Measurements from ENCODE around the gene CD300E.
"Not testable (repeated sequence)": the region's sequence is repeated elsewhere in the genome, so short reads cannot be mapped to it uniquely, and the experiment has no call there.

Gene CD300E, protein sequence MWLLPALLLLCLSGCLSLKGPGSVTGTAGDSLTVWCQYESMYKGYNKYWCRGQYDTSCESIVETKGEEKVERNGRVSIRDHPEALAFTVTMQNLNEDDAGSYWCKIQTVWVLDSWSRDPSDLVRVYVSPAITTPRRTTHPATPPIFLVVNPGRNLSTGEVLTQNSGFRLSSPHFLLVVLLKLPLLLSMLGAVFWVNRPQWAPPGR

DNA sequence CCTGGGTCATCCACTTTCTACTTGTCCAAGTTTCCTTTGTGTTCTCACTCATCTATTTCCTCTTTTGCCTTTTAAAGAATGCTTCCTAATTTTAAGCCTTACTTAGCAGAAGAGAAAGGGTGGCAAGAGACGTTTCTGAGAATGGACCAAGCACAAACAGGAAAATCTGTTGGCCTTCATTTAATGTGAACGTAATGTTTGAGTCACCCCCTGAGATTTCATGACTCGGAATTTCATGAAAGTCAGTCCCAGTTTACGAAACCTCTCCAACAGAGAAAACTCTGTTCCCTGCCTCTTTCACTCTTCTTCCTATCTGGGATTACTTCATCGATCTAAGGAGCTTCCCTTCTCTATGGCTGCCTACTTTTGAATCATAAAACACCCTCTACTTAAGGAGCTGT is at the start of gene CD300E:
CD300E (minus strand) TSS at position 46 of the 401 bp plus-strand sequence. CDS start 117 bp downstream, outside the sequence.
- no peak for DNase-seq

GRCh38 chr17:74671031-74671771 is 47.7 kb upstream of the CD300E start:
- peak; percentile 72 for DNase-seq

GRCh38 chr17:74670329-74670728 is 46.8 kb upstream of the CD300E start:
- DNase-seq, result no peak

DNA sequence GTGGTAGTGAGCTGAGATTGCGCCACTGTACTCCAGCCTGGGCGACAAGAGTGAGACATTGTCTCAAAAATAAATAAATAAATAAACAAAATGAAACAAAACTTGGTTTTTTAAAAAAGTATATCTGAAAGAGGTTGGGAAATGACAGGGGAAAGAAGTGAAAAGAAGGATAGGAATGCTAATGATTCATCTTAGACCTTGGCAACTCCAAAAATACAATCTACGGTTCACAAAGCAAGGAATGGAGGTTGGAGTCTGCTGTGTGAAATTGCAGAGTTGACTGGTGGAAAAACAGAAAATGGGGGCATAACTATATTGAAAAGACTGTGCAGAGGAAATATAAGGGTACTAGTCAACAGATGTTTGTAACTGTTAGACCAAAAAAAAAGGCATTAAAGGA is 40.0 kb upstream of the CD300E start:
- DNase-seq, result no peak

- DNase-seq, result no peak
Observed at GRCh38 chr17:74659889-74660288, 36.4 kb upstream of the CD300E start.

DNA sequence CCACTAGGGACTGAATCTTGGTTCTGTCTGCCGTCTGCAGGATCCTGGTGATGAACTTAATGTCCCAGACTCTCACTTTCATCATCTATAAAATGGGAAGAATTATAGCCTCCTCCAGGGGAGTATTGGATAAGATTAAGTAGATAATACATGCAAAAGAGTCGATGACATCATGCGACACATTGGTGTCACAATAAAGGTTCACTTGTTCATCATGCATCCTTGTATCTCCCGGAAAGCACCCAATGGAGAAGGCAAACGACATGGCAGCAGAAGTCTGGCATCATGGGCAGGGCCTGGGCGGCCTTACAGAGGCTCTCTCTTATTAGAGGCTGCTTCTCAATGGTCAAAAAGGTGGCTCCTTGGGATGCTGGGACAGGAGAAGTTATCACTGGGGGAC is 35.1 kb upstream of the CD300E start:
- DNase-seq, result no peak

DNA sequence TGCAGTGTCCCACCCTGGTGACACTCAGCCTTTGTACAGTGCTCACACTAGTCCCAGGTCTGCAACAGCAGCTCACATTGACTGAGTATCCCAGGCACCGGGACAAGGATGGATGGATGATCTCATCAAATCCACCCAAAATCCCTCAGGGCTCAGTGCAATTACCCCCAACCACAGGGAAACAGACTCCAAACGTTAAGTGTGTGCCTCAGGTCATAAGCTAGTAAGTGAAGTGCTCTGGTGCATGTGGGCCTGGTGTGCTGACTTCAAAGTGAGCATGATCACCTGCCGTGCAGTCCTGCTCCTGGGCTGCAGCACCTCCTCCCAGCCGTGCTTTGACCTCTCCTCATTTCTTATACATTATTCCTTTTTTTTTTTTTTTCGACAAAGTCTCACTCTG is 31.2 kb upstream of the CD300E start:
- no peak for DNase-seq

GRCh38 chr17:74652020-74652419 is 28.5 kb upstream of the CD300E start:
- DNase-seq, result no peak

DNA sequence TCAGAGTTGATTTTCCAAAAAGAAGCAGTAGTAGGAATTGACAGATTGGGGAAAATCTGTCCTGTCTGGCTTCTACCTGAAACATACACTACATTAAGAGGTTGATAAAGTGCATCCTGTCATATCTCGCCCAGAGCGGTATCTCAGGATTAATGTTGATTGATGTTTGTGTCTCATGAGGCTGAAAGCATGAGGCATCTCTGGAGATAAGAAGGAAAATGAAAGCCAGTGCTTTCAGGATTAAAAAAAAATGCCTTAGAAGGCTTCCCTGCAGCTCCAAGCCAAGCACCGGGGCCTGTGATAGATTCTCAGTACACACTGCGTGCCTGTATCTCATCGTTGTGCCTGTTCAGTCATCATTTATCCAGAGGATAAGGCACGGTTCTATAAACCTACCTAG is 26.4 kb upstream of the CD300E start:
- no peak for DNase-seq

- DNase-seq, result no peak
Observed at GRCh38 chr17:74647871-74648672, 24.5 kb upstream of the CD300E start.

- no peak for DNase-seq
Observed at GRCh38 chr17:74646231-74646630, 22.7 kb upstream of the CD300E start.

- no peak for DNase-seq
Observed at GRCh38 chr17:74645010-74645409, 21.5 kb upstream of the CD300E start.

DNA sequence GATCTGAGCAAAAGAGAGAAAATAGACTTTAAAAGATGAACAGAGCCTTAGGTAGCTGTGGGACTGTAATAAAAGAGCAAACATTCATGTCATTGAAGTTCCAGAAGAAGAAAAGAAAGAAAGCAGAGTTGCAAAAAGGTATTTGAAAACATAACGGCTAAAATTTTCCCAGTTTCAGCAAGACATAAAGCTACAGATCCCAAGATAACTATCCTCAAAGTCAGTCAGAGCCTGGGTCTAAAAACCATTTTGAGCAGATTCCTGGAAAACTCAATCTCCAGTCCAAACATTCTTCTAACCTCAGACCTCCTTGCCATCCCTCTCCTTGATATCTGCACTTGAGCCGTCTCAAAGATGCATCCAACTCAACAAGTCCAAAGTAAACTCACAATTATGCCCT is 20.9 kb upstream of the CD300E start:
- DNase-seq, result no peak

DNA sequence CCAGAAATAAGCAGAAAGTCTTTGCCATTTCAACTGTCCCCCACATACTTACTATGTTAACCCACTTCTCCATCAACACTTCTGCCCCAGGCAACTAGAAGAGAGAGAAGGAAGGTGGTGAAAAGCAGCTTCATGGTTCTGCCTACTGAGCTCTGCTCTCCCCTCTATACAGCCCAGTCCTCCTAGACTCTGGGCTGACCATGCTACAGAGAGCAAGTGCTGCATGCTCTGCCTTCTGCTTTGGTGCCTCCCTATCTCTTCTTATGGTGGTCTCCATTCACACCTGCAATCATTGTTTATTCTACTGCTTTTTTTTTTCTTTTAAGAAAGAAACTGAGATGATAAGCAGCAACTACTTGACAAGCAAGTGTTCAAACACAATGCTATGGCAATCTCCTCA is 20.3 kb upstream of the CD300E start:
- DNase-seq, result no peak

DNA sequence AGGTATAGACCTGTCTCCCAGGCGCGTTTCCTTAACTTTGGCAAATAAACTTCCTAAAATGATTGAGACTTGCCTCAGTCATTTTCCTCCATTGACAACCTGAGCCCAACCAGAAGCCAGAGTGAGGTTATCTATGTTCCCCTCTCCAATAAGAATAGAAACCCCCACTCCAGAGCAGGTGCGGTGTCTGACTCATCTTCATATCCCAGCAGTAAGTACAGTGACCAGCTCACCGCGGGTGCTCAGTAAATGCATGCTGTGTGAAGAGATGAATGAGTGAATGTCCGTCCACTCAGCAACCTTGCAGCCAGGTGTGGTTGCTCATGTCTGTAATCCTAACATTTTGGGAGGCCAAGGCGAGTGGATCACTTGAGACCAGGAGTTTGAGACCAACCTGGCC is 19.5 kb upstream of the CD300E start:
- DNase-seq, result no peak

GRCh38 chr17:74642556-74642955 is 19.0 kb upstream of the CD300E start:
- no peak for DNase-seq

- DNase-seq, result no peak
Observed at GRCh38 chr17:74641958-74642298, 18.4 kb upstream of the CD300E start.

DNA sequence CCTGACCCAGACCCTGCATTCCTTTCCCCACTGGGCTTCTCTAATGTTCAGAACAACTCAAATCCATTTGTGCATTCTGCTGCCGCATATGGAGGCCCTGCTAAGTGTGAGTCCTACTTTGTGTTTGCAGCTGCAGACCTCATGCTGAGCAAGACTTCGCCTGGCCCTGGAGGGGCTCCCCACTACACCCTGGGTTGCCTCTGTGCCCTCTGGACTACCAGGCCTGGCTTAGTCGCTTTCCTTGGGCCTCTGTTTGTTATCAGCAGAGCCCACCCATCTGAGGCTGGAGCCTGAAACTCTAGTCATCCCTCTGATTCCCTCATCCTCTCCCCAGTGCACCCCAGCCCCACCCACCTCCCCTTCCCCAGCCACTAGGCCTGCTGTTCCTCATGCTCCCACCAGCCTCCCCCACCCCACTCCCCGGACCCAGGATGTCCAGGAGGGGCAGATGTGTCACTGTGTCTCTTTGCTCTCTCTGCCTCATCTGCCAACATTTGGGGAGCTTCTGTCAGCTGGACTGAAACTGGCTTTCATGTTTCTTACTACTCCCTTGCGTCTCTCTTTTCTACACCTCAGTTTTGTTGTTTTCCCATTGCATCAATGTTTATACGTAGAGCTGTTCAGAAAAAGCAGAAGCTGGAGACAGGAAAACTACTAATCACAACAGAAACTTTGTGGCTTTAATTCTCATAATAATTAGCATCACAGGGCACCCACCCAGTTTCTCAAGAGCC is 17.9 kb upstream of the CD300E start:
- no peak for DNase-seq

GRCh38 chr17:74639704-74640151 is 16.2 kb upstream of the CD300E start:
- no peak for DNase-seq

- no peak for DNase-seq
Observed at GRCh38 chr17:74637926-74638325, 14.4 kb upstream of the CD300E start.

DNA sequence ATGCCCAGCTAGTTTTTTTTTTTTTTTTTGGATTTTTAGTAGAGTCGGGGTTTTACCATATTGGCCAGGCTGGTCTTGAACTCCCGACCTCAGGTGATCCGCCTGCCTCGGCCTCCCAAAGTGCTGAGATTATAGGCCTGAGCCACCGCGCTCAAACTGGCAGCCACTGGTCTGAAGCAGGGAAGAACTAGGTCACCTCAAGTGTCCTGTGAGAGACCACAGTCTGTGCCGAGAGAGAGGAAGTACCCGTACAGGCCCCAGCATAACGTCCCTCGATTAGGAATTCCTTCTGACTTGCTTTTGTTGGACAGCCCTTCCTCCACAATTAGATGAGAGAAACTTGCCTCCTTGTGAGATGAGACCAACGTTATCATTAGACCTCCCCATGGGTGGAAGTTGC is 13.7 kb upstream of the CD300E start:
- no peak for DNase-seq

DNA sequence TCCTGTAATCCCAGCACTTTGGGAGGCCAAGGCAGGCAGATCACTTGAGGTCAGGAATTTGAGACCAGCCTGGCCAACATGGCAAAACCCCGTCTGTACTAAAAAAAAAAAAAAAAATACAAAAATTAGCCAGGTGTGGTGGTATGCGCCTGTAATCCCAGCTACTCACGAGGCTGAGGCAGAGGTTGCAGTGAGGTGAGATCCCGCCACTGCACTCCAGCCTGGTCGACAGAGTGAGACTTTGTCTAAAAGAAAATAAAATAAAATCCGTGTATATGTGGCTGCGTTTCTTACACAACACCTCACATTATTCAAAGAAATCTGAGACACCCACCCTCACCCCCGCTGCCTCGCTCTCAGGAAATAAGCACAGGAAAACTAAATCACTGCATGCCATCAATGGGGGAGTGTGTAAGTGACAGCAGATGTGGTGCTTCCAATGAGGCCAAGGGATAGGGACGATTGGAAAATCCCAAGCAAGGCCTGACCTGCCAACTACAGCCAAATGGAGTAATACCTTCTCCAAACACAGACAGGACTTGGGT is 13.1 kb upstream of the CD300E start:
- DNase-seq, result not testable (repeated sequence)

DNA sequence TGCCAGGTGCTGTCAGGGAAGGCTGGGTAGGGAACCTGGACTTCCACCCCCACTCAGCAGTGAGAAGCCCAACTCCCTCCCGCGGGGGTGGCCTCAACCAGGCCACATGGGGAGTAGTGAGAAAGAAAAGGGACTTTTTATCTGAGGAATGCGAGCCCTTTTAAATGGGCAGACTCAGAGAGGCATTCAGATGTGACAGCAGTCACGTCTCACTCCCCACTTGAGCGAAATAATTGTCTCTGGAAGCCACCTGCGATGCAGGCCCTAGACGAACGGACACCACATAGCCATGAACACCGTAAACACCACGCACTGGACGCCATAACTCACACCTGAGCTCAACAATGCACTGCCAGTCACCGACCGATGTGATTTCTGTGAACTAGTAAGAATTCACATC is 11.9 kb upstream of the CD300E start:
- no peak for DNase-seq
